ENCODE data around the gene PPP1R16B.

DNA sequence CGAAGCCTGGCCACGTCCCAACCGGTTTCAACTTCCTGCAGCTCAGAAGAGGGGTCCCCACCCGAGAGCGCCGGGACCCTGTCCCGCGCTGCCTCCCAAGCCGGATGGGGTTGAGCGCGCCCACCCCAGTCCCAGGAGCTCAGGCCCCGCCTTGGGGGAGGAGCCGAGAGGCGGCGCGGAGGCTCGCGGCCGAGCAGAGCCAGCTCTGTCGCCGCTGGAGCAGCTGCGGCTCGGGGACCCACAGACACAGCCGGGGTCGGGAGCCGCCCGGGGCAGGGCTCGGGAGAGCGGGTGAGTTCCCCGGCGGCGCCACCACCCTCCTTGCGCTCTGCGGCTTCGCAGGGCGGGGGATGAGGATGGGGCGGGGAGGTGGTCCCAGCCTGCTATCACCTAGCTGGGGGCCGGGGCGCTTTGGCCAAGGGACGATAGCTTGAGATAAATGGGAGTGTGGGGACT lies at the start of gene PPP1R16B:
- TF ChIP-seq POLR2A (IDR thresholded peaks at IDR 0.05), result peak in 1 of 4 donors; percentile 78
- no peak for TF ChIP-seq CTCF (IDR thresholded peaks at IDR 0.05)
